ENCODE results near the gene DNAJB1.
A peak's percentile ranks its signal among the peaks of the same experiment; 100 is the strongest.
"Not testable (repeated sequence)": the region's sequence is repeated elsewhere in the genome, so short reads cannot be mapped to it uniquely, and the experiment has no call there.

DNAJB1 gene

GRCh38 chr19:14517840-14518505, at the start of gene DNAJB1:
TSS of gene DNAJB1 (minus strand) at chr19:14518397. CDS start at chr19:14518349, 48 bp downstream.
- DNase-seq = peak; percentile 72 to 82

- DNase-seq = no peak
Observed at GRCh38 chr19:14567079-14567478, 48.9 kb upstream of the DNAJB1 start.

- no peak for DNase-seq
Observed at GRCh38 chr19:14566712-14567077, 48.5 kb upstream of the DNAJB1 start.

- no peak for DNase-seq
Observed at GRCh38 chr19:14565765-14566711, 47.8 kb upstream of the DNAJB1 start.

GRCh38 chr19:14565298-14565679, 47.1 kb upstream of the DNAJB1 start:
- no peak for DNase-seq

DNA sequence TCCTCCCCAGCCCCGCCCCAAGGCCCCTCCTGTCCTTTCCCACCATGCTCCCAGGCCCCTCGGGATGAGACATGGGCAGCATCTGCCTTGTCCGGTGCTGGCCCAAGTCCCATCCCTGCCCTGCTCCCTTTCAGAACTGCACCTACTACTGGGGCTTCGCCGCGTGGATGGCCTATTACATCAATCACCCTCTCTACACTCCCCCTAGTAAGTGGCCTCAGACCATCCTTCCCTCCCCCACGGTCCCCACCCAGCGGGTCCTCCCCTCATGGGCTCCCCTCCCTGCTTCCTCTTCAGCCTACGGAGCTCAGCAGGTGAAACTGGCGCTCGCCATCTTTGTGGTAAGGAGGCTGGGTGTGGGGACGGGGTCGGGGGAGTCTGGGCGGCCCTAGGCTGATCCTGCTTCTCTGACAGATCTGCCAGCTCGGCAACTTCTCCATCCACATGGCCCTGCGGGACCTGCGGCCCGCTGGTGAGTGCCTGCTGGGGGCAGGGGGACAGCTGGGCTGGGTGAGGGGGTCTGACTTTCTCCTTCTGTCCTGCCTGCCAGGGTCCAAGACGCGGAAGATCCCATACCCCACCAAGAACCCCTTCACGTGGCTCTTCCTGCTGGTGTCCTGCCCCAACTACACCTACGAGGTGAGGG, 46.6 kb upstream of the DNAJB1 start:
- not testable (repeated sequence) for DNase-seq

- DNase-seq = peak; percentile 50 to 63
Observed at GRCh38 chr19:14563989-14564651, 45.9 kb upstream of the DNAJB1 start.

- DNase-seq = no peak
Observed at GRCh38 chr19:14563590-14563926, 45.4 kb upstream of the DNAJB1 start.

- DNase-seq = no peak
Observed at GRCh38 chr19:14562660-14563589, 44.7 kb upstream of the DNAJB1 start.

GRCh38 chr19:14561847-14562351, 43.7 kb upstream of the DNAJB1 start:
- DNase-seq = peak; percentile 29 to 41

- DNase-seq = no peak
Observed at GRCh38 chr19:14561249-14561648, 43.1 kb upstream of the DNAJB1 start.

DNA sequence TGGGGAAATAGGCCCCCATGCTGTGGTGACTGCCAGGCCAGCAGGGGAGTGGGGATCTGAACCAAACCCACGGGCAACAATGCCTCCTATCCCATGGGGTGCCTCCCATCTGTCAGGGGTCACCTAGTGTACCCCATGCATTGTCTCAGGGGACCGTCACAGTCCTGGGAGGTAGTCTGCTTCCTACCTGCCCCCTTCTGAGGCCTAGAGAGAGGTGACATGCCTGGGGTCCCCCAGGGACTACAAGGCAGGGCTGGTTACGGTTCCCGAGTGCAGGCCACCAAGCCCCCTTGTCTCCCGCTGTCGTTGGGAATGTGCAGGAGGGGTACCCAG, 42.5 kb upstream of the DNAJB1 start:
- DNase-seq = no peak

GRCh38 chr19:14559916-14560775, 41.9 kb upstream of the DNAJB1 start:
- no peak for DNase-seq

GRCh38 chr19:14558370-14559066, 40.3 kb upstream of the DNAJB1 start:
- no peak for DNase-seq

GRCh38 chr19:14556662-14557188, 38.5 kb upstream of the DNAJB1 start:
- DNase-seq = peak; percentile 73 to 75

GRCh38 chr19:14555918-14556661, 37.9 kb upstream of the DNAJB1 start:
- DNase-seq = no peak

DNA sequence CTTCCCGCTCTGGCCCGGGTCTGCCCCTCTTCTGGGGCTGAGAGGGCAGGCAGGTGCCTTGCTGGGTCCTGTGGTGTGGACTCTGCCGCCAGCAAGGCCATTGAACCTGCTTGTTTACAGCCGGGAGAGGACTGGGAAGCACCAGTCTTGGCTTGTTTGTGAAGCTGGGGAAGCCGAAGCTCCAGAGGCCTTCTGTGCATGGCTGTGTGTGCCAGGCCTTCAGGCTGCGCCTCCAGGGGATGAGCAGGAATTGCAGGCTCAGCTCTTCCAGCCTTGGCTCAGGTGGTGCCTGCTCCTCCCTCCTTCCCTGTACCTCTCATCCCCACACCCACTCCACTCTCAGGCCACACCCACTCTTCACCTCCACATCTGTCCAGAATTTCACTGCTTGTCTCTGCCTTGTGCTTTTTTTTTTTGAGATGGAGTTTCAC, 36.2 kb upstream of the DNAJB1 start:
- no peak for DNase-seq

GRCh38 chr19:14553939-14554243, 35.7 kb upstream of the DNAJB1 start:
- no peak for DNase-seq

Measured in CD4-positive, alpha-beta T cell treated with Interferon alpha-2 for 1 hour (primary cell).